NCI-H2081 (cell line): ENCODE data around the gene KCNN3.

Source experiments
- DNase-seq, 2 experiments: peaks; one replicate each; lab custom pipeline; 2025; lab: John Stamatoyannopoulos, UW

The KCNN3 gene

GRCh38 chr1:154879038-154879421 lies 8.9 kb upstream of the KCNN3 start:
- no peak for DNase-seq

GRCh38 chr1:154878371-154879037 lies 8.4 kb upstream of the KCNN3 start:
- peak; percentile 69 to 72 for DNase-seq

DNA sequence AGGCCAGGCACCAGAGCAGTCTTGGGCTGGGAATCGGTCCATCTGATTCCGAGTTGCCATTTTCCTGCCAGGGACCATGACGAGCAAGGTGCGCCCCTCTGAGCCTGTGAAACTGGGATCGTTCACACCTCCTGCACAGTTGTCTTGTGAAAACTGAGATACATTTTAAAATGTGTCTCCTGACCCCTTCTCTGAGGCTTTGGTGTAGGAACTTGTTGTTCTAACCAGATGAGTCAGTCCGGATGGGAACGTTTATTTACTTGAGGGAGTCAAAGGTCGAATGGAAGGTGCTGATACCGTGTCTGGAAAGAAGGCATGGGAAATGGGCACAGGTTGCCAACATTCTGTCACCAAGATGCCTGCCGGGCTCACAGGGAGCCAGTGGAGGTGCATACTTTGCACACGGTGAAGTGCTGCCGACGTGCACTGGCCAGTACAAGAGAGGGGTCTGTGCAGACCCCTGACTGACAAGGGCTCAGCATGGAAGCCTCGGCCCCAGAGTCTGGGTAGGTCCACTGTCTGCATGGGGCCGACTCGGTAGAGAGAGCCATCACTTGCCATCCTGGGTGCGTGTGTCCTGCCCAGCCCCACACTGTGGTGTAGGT lies 7.4 kb upstream of the KCNN3 start:
- DNase-seq, result no peak

DNA sequence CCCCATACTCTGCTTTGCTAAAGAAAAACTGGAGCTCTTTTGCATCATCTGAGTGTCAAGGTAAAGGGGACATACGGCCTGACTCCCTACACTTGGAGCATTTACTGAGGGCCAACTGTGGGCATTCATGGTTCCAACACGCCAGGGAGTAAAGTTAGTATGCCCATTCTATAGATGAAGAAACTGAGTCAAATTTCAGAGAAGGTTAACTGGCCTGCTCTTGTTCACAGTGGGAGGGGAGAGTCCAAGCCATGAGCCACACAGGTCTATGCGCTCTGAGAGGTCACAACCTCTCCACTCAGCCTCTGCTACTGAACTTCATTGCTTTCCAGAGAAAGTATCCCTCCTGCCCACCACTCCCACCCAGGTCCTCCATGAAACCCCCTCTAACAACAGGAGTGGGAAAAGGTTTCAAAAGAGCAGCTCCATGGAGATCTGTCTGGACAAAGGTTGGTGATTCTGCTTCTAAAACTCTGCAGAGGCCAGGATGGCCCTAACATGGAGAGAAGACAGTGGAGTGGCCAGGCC lies 6.8 kb upstream of the KCNN3 start:
- no peak for DNase-seq

DNA sequence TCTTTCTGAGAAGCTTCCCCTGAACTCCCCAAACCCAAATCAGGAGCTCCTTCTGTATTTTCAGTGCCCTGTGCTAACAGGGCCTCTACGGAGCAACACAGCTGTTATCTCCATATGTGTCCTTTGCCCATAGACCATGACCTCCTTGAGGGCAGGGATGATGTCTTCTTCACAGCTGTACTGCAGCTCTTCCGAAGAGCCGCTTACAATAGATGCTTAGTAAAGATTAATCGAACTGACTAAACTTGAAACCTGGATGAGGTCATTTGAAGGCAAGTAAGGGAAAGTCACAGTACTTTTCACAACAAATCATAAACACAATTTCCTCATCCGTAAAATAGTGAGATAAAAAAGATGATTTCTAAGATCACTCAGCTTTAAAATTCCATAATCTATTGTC lies 4.4 kb upstream of the KCNN3 start:
- no peak for DNase-seq

GRCh38 chr1:154873321-154873950 lies 3.4 kb upstream of the KCNN3 start:
- DNase-seq, result no peak

DNA sequence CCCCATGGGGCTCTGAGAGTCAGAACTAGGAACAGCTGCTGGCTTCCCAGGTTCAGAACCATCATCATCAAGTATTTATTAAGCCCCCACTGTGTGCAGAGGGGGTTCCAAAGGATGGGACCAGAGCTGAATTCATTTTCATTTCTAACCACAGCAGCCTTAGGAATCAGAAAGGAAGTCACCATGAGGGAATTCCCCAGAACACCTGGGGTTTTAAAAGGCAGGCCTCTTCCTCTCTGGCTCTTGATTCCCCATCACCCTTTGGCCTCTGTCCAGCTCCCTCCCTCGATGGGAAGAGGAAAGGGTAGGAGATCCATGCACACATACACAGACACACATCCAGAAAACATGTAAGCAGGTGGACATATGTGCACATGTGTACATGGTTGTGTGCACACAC lies 1.3 kb upstream of the KCNN3 start:
- DNase-seq, result peak in 1 of 2 experiments; percentile 30

DNA sequence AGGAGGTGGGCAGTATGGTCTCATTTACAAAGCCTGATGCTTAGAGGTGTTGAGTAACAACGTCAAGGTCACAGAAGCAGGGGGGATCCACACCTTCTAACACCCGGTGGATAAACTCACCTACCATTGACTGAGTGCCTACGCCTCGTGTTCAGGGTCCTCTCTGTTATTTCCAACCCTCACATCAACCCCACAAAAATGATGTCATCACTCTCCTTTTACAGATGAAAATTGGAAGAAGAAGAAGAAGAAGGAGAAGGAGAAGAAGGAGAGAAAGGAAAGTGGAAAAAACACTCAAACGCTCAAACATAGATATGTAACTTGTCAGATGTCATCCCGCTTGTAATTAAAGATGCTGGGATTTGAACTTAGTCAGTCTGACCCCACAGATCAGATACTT lies 653 bp upstream of the KCNN3 start:
- no peak for DNase-seq

GRCh38 chr1:154869351-154870114 lies 548 bp downstream of the KCNN3 start:
- peak; percentile 23 to 39 for DNase-seq

GRCh38 chr1:154867841-154868605 lies 2.1 kb downstream of the KCNN3 start:
- no peak for DNase-seq

- no peak for DNase-seq
These were observed 2.8 kb downstream of the KCNN3 start for GRCh38 chr1:154867064-154867825.

GRCh38 chr1:154866257-154867063 lies 3.6 kb downstream of the KCNN3 start:
- no peak for DNase-seq

GRCh38 chr1:154865442-154866256 lies 4.4 kb downstream of the KCNN3 start:
- DNase-seq, result no peak

- no peak for DNase-seq
These were observed 5.7 kb downstream of the KCNN3 start for GRCh38 chr1:154864189-154864975.

GRCh38 chr1:154863315-154864174 lies 6.5 kb downstream of the KCNN3 start:
- DNase-seq, result peak in 1 of 2 experiments; percentile 24

- no peak for DNase-seq
These were observed 7.2 kb downstream of the KCNN3 start for GRCh38 chr1:154862907-154863306.

DNA sequence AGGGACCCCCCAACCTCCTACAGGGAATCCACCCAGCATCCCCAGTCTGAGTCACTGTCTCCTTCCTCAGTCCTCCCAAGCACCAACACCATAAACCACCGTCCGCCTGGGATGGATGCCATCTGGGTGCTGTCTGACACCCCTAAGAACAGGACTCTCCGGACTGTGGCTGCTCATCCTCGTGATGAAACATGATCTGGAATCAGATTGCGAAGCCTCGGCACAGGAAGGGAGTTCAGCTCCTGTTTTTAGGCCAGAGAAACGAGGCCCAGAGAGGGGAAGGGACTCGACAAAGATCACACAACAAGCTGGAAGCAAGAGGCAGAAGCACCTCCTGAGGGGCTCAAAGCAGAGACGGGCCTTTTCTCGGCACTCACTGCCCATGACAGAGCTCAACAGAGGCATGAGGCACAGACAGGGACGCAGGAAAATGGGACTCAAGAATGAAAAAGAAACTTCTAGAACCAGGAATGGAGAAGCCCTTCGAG lies 8.4 kb downstream of the KCNN3 start:
- no peak for DNase-seq
